NB4 (cell line): ENCODE measurements around the gene MYOCD.

Experiments
- DNase-seq: peaks from one replicate; pipeline ENCODE4 v3.0.0; 2010; ENCODE audit warnings: low read depth
- H3K4me3 ChIP-seq: one replicate; pipeline ENCODE4 v1.5.1; 2011; ENCODE audit warnings: mild to moderate bottlenecking, low read depth, low read length, moderate library complexity
- CTCF ChIP-seq: IDR thresholded peaks from one replicate; pipeline ENCODE4 v1.5.1; 2012; ENCODE audit warnings: low read depth, low read length
- MAX ChIP-seq: IDR thresholded peaks from 2 replicates; pipeline ENCODE4 v1.6.1; 2011; ENCODE audit warnings: low read depth, low read length
- MYC ChIP-seq: IDR thresholded peaks from 2 replicates; pipeline ENCODE4 v1.6.1; 2011; ENCODE audit warnings: low read depth, low read length
- POLR2A ChIP-seq: IDR thresholded peaks from 2 replicates; pipeline ENCODE4 v1.6.1; 2011; ENCODE audit warnings: mild to moderate bottlenecking; ENCODE audit not compliant: insufficient read length; ENCODE audit errors: extremely low read depth

MYOCD gene

GRCh38 chr17:12637745-12638651 lies 27.7 kb upstream of the MYOCD start:
- TF ChIP-seq MYC (no peak), CTCF (no peak), POLR2A (no peak), MAX (no peak)
- DNase-seq = no peak
- H3K4me3 ChIP-seq = no peak overlapping the region

- DNase-seq = no peak
- TF ChIP-seq CTCF (no peak), MYC (no peak), MAX (no peak), POLR2A (no peak)
These were observed 25.3 kb upstream of the MYOCD start for GRCh38 chr17:12640364-12640763.

GRCh38 chr17:12641084-12641483 lies 24.6 kb upstream of the MYOCD start:
- H3K4me3 ChIP-seq = no peak overlapping the region
- no peak for TF ChIP-seq MAX
- no peak for TF ChIP-seq CTCF
- no peak for TF ChIP-seq POLR2A
- no peak for TF ChIP-seq MYC
- DNase-seq = no peak

More at GRCh38 chr17:12640364-12640763, 25.3 kb upstream of the MYOCD start:
- H3K4me3 ChIP-seq = no peak overlapping the region

GRCh38 chr17:12642034-12642433 lies 23.7 kb upstream of the MYOCD start:
- no peak for DNase-seq
- TF ChIP-seq MAX (no peak), MYC (no peak), POLR2A (no peak), CTCF (no peak)
- H3K4me3 ChIP-seq = no peak overlapping the region

GRCh38 chr17:12643822-12644221 lies 21.9 kb upstream of the MYOCD start:
- TF ChIP-seq POLR2A (no peak), MYC (no peak), MAX (no peak), CTCF (no peak)
- no peak for DNase-seq
- H3K4me3 ChIP-seq = no peak overlapping the region
